ENCODE results near the gene CLMN. TPM values are rescaled to one million over a fixed set of nuclear protein-coding genes. Genes with fewer than 3 reads are reported as not detected.

CLMN gene
- total and polyA plus RNA-seq, 2 of the 4 experiments (the other 2 are of a cell fraction) = 0.10 to 0.18 TPM

- H3K18ac ChIP-seq (ENCODE audit: low read depth, low read length) = no peak overlapping the region
- no peak overlapping the region for H2BK15ac ChIP-seq (ENCODE audit: low read depth, low read length)
- H3K9me3 ChIP-seq (ENCODE audit: control insufficient read depth, insufficient read depth, low read length) = no peaks in the 10 kb centered on the region
- H2BK20ac ChIP-seq (ENCODE audit: low read depth, low read length) = no peak overlapping the region
- no peaks in the 10 kb centered on the region for H3K27me3 ChIP-seq (ENCODE audit: control insufficient read depth, insufficient read depth, low read length)
- no peak overlapping the region for H3K14ac ChIP-seq (replicated peaks; ENCODE audit: low read depth, low read length)
- ATAC-seq (ENCODE audit: low read depth) (no peak), DNase-seq (no peak)
- no peak overlapping the region for H2AFZ ChIP-seq (replicated peaks; ENCODE audit: low read length, poor library complexity)
- ChIA-PET CTCF (no interaction called here), POLR2A (ENCODE audit: unreplicated experiment) (no interaction called here)
- BruUV-seq (replicated peaks) = no TSS peak
- H3K4me1 ChIP-seq (ENCODE audit: control insufficient read depth, insufficient read depth, low read length) = no peaks in the 10 kb centered on the region
- no peak overlapping the region for H3K4me2 ChIP-seq (ENCODE audit: low read depth, low read length)
- H3K23ac ChIP-seq (ENCODE audit: low read depth, low read length) = no peak overlapping the region
- no peak overlapping the region for H3K4me3 ChIP-seq (ENCODE audit: insufficient read depth, low read depth, low read length)
- in situ Hi-C loops (cut with MboI; ENCODE audit: low sequenced_read_pairs) (no loop called here), dilution Hi-C loops (cut with HindIII; ENCODE audit: low sequenced_read_pairs, unreplicated experiment) (no loop called here), intact Hi-C loops (cut with micrococcal nuclease) (no loop called here)
- no peak overlapping the region for H4K91ac ChIP-seq (ENCODE audit: insufficient read depth, low read depth, low read length)
- H3K9ac ChIP-seq (ENCODE audit: low read depth, low read length) = no peak overlapping the region
- H4K20me1 ChIP-seq (ENCODE audit: insufficient read depth, low read length) = no peaks in the 10 kb centered on the region
- no peaks in the 10 kb centered on the region for H3K9me1 ChIP-seq (ENCODE audit: insufficient read depth, low read length)
- no peak overlapping the region for H4K5ac ChIP-seq (ENCODE audit: low read depth, low read length)
- no CpG with 5 or more reads among the region's 2 CpGs for WGBS, 2 experiments (ENCODE audit: extremely low coverage in 2 of 2, insufficient read length in 1 of 2)
- no peak overlapping the region for H2AK9ac ChIP-seq (replicated peaks; ENCODE audit: low read depth, low read length, poor library complexity)
- no peak overlapping the region for H3K27ac ChIP-seq (ENCODE audit: insufficient read depth, low read length)
- no peak overlapping the region for H4K8ac ChIP-seq (ENCODE audit: low read depth in 2 of 2, low read length in 2 of 2)
- H3K79me1 ChIP-seq (ENCODE audit: low read depth in 1 of 2, low read length in 2 of 2) = no peaks in the 10 kb centered on the region
- no peak overlapping the region for H2AK5ac ChIP-seq (ENCODE audit: low read depth, low read length)
- TF ChIP-seq, protein P1, sequence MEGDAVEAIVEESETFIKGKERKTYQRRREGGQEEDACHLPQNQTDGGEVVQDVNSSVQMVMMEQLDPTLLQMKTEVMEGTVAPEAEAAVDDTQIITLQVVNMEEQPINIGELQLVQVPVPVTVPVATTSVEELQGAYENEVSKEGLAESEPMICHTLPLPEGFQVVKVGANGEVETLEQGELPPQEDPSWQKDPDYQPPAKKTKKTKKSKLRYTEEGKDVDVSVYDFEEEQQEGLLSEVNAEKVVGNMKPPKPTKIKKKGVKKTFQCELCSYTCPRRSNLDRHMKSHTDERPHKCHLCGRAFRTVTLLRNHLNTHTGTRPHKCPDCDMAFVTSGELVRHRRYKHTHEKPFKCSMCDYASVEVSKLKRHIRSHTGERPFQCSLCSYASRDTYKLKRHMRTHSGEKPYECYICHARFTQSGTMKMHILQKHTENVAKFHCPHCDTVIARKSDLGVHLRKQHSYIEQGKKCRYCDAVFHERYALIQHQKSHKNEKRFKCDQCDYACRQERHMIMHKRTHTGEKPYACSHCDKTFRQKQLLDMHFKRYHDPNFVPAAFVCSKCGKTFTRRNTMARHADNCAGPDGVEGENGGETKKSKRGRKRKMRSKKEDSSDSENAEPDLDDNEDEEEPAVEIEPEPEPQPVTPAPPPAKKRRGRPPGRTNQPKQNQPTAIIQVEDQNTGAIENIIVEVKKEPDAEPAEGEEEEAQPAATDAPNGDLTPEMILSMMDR (conservative IDR thresholded peaks at IDR 0.05; ENCODE audit: low read depth, low read length) = no peak
- TF ChIP-seq CEBPB (IDR thresholded peaks at IDR 0.05; ENCODE audit: low read depth, low read length) (no peak), CHD1 (IDR thresholded peaks at IDR 0.05; ENCODE audit: low read depth, low read length) (no peak), RAD21 (IDR thresholded peaks at IDR 0.05; ENCODE audit: low read length) (no peak), MXI1 (IDR thresholded peaks at IDR 0.05; ENCODE audit: borderline replicate concordance, low read depth, low read length) (no peak), RFX5 (IDR thresholded peaks at IDR 0.05; ENCODE audit: low read depth, low read length) (no peak), SMC3 (IDR thresholded peaks at IDR 0.05; ENCODE audit: low read depth, low read length) (no peak), MAFK (IDR thresholded peaks at IDR 0.05; ENCODE audit: low read depth, low read length) (no peak), BHLHE40 (IDR thresholded peaks at IDR 0.05; ENCODE audit: low read depth, low read length) (no peak), FOS (IDR thresholded peaks at IDR 0.05; ENCODE audit: low read depth, low read length) (no peak), NFE2L2 (IDR thresholded peaks at IDR 0.05; ENCODE audit: low read depth, low read length) (no peak), RCOR1 (IDR thresholded peaks at IDR 0.05; ENCODE audit: insufficient replicate concordance, low read length) (no peak), MAZ (IDR thresholded peaks at IDR 0.05; ENCODE audit: borderline replicate concordance, low read depth, low read length) (no peak), POLR2A (IDR thresholded peaks at IDR 0.05; ENCODE audit: low read depth, low read length) (no peak)
- TF ChIP-seq, protein P2, sequence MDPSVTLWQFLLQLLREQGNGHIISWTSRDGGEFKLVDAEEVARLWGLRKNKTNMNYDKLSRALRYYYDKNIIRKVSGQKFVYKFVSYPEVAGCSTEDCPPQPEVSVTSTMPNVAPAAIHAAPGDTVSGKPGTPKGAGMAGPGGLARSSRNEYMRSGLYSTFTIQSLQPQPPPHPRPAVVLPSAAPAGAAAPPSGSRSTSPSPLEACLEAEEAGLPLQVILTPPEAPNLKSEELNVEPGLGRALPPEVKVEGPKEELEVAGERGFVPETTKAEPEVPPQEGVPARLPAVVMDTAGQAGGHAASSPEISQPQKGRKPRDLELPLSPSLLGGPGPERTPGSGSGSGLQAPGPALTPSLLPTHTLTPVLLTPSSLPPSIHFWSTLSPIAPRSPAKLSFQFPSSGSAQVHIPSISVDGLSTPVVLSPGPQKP (IDR thresholded peaks at IDR 0.05; ENCODE audit: borderline replicate concordance, low read depth, low read length) = no peak
- TF ChIP-seq, protein P3, sequence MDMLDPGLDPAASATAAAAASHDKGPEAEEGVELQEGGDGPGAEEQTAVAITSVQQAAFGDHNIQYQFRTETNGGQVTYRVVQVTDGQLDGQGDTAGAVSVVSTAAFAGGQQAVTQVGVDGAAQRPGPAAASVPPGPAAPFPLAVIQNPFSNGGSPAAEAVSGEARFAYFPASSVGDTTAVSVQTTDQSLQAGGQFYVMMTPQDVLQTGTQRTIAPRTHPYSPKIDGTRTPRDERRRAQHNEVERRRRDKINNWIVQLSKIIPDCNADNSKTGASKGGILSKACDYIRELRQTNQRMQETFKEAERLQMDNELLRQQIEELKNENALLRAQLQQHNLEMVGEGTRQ (IDR thresholded peaks at IDR 0.05; ENCODE audit: low read depth, low read length) = no peak
- no peaks in the 10 kb centered on the region for H3K36me3 ChIP-seq (ENCODE audit: control insufficient read depth, insufficient read depth, low read length)
- H3K56ac ChIP-seq (ENCODE audit: extremely low read depth, insufficient read depth, low read length) = no peak overlapping the region
- H2BK5ac ChIP-seq (ENCODE audit: low read depth, low read length, poor library complexity, severe bottlenecking) = no peak overlapping the region
- no peak overlapping the region for H2BK120ac ChIP-seq (ENCODE audit: low read depth, low read length)
- H3K4ac ChIP-seq (ENCODE audit: low read depth, low read length) = no peak overlapping the region
These were observed 152.5 kb downstream of the CLMN start for GRCh38 chr14:95167177-95167576.

All from IMR-90 (cell line).